ENCODE results near the gene POR.

Gene POR

DNA sequence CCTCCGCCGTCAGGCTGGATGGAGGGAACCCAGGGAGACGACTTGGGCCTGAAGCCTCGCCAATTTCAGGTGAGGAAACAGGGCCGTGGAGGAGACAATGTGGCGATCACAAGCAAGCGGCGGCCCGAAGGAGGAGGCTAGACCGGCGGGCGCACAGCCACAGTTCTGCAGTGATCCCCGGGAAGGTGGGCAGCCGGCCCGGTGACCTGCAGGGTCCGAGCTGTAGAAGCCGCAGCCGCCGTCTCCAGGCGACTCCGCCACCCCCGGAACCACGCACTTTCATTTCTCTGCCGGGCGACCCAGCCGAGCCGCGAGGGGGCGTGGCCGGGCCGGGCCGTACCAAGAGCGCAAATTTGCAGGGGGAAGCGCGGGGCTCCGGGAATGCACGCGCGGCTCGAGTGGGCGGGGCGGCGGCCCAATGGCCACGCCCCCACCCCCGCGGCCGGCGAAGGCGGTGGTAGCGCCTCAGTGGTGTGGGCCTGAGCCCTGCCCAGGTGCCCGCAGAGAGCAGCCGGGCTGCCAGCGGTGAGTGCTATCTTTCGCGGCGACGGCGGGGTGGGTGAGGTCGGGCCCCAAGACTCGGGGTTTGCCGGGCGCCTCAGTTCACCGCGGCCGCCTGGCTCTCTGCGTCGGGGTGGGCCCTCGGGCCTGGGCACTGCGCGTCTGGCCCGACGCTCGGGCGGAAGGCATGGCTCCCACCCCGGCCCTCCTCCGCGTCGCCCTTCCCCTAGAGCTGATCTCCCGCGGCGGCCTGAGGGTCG lies at the start of gene POR:
Gene POR (plus strand): TSS at position 501 of the 761 bp plus-strand sequence. CDS start 38,847 bp downstream, outside the sequence.
- CTCF ChIA-PET = interaction anchor here (0.6 to 0.9 kb wide), 2 partner anchors 40 to 48 kb away, joined by 3 read pairs; no protein-coding TSS in a partner anchor
- peak; percentile 97 for DNase-seq (ENCODE audit: extremely low spot score)
- no peak for TF ChIP-seq NFRKB (IDR thresholded peaks at IDR 0.05)
- no peak for TF ChIP-seq LEF1 (IDR thresholded peaks at IDR 0.05; ENCODE audit: borderline replicate concordance)
- TF ChIP-seq FOXK2 (IDR thresholded peaks at IDR 0.05) = no peak
- TF ChIP-seq SUZ12 (IDR thresholded peaks at IDR 0.05) = no peak
- peak; percentile 64; the same call in 1 of the 2 replicates for TF ChIP-seq BHLHE40 (IDR thresholded peaks at IDR 0.05; ENCODE audit: borderline replicate concordance)
- TF ChIP-seq ARNT (IDR thresholded peaks at IDR 0.05) = peak; percentile 43; the same call in 1 of the 2 replicates
- peak; percentile 96 for TF ChIP-seq SP1 (IDR thresholded peaks at IDR 0.05)
- no peak for TF ChIP-seq CTBP1 (IDR thresholded peaks at IDR 0.05; ENCODE audit: borderline replicate concordance)
- TF ChIP-seq L3MBTL2 (conservative IDR thresholded peaks at IDR 0.05) = no peak; the same call in none of the 2 replicates
- TF ChIP-seq, protein P1, sequence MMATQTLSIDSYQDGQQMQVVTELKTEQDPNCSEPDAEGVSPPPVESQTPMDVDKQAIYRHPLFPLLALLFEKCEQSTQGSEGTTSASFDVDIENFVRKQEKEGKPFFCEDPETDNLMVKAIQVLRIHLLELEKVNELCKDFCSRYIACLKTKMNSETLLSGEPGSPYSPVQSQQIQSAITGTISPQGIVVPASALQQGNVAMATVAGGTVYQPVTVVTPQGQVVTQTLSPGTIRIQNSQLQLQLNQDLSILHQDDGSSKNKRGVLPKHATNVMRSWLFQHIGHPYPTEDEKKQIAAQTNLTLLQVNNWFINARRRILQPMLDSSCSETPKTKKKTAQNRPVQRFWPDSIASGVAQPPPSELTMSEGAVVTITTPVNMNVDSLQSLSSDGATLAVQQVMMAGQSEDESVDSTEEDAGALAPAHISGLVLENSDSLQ (IDR thresholded peaks at IDR 0.05) = no peak
- TF ChIP-seq TARDBP (IDR thresholded peaks at IDR 0.05) = no peak
- no peak for TF ChIP-seq ZNF384 (IDR thresholded peaks at IDR 0.05)
- TF ChIP-seq FOXM1 (IDR thresholded peaks at IDR 0.05; ENCODE audit: borderline replicate concordance) = peak; percentile 89
- no peak for TF ChIP-seq HDGF (IDR thresholded peaks at IDR 0.05; ENCODE audit: borderline replicate concordance)
- TF ChIP-seq ELF4 (IDR thresholded peaks at IDR 0.05) = peak; percentile 68
- no peak for TF ChIP-seq FOXA1 (IDR thresholded peaks at IDR 0.05)
- POLR2A ChIA-PET = interaction anchor here (1.0 to 2.8 kb wide), 10 partner anchors 12 to 202 kb away, joined by 3 to 8 read pairs (median 5); partner anchors contain the start of genes MDH2 and STYXL1

DNA sequence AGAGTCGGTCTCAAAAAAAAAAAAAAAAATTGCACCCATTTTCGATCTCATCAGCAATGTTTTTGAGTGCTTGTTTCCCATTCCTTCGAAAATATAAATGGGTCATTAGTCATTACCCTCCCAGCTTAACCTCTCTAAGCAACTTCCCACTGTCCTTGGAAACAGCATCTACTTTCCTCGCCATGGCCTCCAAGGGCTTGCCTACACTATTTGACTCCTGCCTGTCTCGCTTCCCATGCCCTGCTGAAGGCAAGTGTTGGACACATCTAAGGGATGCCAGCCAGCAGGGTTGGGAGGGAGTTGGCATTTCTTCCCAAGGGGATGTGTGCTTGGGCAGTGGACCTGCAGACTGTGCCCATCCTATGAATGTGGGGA lies 48.9 kb upstream of the POR start:
- ChIA-PET POLR2A (interaction anchor here (1.6 kb wide), 1 partner anchor 154 kb away, joined by 7 read pairs; no protein-coding TSS in a partner anchor), CTCF (interaction anchor here (1.0 to 2.1 kb wide), 5 partner anchors 27 to 156 kb away, joined by 3 to 32 read pairs (median 3); no protein-coding TSS in a partner anchor)
- DNase-seq (ENCODE audit: extremely low spot score) = no peak
- no peak for TF ChIP-seq CTBP1 (IDR thresholded peaks at IDR 0.05; ENCODE audit: borderline replicate concordance)

DNA sequence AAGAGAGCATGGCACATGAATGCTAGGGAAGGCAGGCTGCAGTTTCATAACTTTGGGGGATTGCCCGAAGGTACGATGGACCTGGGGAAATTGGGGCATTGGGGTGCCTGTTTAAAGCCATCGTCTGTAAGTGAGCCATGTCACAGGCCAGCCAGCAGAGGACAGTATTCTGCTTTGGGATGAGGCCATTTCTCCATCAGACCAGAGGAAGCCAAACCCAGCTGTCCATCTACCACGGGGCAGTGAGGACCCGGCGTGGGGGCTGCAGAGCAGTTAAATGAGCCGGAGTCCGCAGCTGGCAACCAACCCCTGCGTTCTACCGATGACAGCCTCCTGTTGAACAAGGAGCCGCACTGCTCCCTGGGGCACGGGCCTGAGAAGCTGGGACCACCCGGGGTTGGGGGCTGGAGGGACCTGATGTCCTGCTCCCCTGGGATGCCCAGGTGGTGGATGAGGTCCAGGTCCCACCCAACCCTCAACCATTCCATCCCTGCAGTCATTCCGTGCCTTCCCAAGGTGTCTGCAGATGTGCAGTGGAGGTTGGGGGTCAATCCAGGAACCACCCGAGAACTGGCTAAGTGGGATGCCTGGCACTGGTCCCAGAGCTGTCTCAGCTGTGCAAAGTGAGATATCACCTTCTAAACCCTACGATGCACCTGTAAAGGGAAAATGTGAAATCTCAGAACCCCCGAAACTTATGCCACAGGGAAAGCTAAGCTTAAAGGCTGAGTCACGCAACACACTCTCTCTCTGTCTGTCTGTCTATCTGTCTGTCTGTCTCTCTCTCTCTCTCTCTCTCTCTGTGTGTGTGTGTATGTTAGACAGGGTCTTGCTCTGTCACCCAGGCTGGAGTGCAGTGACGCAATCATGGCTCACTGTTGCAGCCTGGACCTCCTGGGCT lies 48.2 kb upstream of the POR start:
- CTCF ChIA-PET = interaction anchor here (0.6 to 2.1 kb wide), 8 partner anchors 11 to 156 kb away, joined by 3 to 32 read pairs (median 4); no protein-coding TSS in a partner anchor
- POLR2A ChIA-PET = interaction anchor here (1.6 kb wide), 1 partner anchor 153 kb away, joined by 7 read pairs; no protein-coding TSS in a partner anchor
- TF ChIP-seq ZNF384 (IDR thresholded peaks at IDR 0.05) (no peak), FOXK2 (IDR thresholded peaks at IDR 0.05) (no peak), FOXA1 (IDR thresholded peaks at IDR 0.05) (no peak), FOXM1 (IDR thresholded peaks at IDR 0.05; ENCODE audit: borderline replicate concordance) (no peak), LEF1 (IDR thresholded peaks at IDR 0.05; ENCODE audit: borderline replicate concordance) (no peak)
- TF ChIP-seq, protein P1 (IDR thresholded peaks at IDR 0.05) = peak; percentile 75
- DNase-seq (ENCODE audit: extremely low spot score) = peak; percentile 76

DNA sequence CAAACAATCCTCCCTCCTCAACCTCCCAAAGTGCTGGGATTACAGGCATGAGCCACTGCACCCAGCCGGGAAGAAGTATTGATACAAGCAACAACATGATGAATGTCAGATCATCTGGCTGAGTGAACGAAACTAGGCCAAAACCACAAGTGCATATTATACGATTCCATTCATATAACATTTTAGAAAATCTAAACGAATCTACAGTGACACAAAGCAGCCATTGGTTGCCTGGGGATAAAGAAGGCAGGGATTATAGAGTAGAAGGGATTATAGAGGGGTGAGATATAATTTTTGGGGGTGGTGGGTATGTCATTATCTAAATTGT lies 47.6 kb upstream of the POR start:
- CTCF ChIA-PET = interaction anchor here (1.3 to 2.1 kb wide), 2 partner anchors 118 to 153 kb away, joined by 6 to 32 read pairs; no protein-coding TSS in a partner anchor
- POLR2A ChIA-PET = interaction anchor here (1.6 kb wide), 1 partner anchor 153 kb away, joined by 7 read pairs; no protein-coding TSS in a partner anchor
- TF ChIP-seq SUZ12 (IDR thresholded peaks at IDR 0.05) = no peak
- TF ChIP-seq L3MBTL2 (conservative IDR thresholded peaks at IDR 0.05) = no peak
- no peak for TF ChIP-seq LEF1 (IDR thresholded peaks at IDR 0.05; ENCODE audit: borderline replicate concordance)
- no peak for TF ChIP-seq ARNT (IDR thresholded peaks at IDR 0.05)
- no peak for TF ChIP-seq ZNF384 (IDR thresholded peaks at IDR 0.05)
- no peak for TF ChIP-seq TARDBP (IDR thresholded peaks at IDR 0.05)
- no peak for DNase-seq (ENCODE audit: extremely low spot score)

DNA sequence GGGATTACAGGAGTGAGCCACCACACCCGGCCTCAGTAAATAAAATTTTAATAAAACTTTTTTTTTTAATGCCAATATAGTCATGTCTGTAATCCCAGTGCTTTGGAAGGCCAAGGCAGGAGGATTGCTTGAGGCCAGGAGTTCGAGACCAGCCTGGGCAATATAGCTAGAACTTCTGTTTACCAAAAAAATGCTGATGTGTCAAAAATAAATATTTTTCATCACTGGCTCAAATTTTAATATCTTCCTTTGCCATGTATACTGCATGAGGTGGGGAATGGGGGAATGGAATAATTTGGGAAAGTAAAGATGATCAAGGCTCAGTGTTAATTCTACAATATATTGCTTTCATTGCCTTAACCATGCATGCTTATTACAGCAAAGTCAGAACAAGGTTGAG lies 46.8 kb upstream of the POR start:
- ChIA-PET POLR2A (no interaction called here), CTCF (no interaction called here)
- TF ChIP-seq FOXA1 (IDR thresholded peaks at IDR 0.05) = no peak
- TF ChIP-seq, protein P1 (IDR thresholded peaks at IDR 0.05) = no peak
- no peak for TF ChIP-seq BHLHE40 (IDR thresholded peaks at IDR 0.05; ENCODE audit: borderline replicate concordance)
- no peak for TF ChIP-seq TARDBP (IDR thresholded peaks at IDR 0.05)
- no peak for TF ChIP-seq ZNF384 (IDR thresholded peaks at IDR 0.05)
- TF ChIP-seq CTBP1 (IDR thresholded peaks at IDR 0.05; ENCODE audit: borderline replicate concordance) = no peak
- no peak for TF ChIP-seq HDGF (IDR thresholded peaks at IDR 0.05; ENCODE audit: borderline replicate concordance)
- DNase-seq (ENCODE audit: extremely low spot score) = no peak
